Keratinocyte (primary cell): ENCODE measurements around the gene LSAMP.

ENCODE experiments used
- EZH2 ChIP-seq: IDR thresholded peaks from one replicate; pipeline ENCODE4 v1.6.1; 2012; ENCODE audit warnings: inconsistent platforms, mild to moderate bottlenecking, low read length, moderate library complexity
- TF ChIP-seq, protein P1 (sequence below), 3 experiments: IDR thresholded peaks in 1 of 3; conservative IDR thresholded peaks in 1 of 3; optimal IDR thresholded peaks in 1 of 3; 2 replicates in 2 of 3; 3 replicates in 1 of 3; pipeline versions ENCODE3 to v1.5.1; 2011; ENCODE audit warnings: low read length in 3 of 3, mild to moderate bottlenecking in 3 of 3, moderate library complexity in 2 of 3, control low read depth in 1 of 3, inconsistent platforms in 1 of 3; ENCODE audit not compliant: insufficient read depth in 2 of 3; ENCODE audit errors: extremely low read depth in 1 of 3

DNA sequence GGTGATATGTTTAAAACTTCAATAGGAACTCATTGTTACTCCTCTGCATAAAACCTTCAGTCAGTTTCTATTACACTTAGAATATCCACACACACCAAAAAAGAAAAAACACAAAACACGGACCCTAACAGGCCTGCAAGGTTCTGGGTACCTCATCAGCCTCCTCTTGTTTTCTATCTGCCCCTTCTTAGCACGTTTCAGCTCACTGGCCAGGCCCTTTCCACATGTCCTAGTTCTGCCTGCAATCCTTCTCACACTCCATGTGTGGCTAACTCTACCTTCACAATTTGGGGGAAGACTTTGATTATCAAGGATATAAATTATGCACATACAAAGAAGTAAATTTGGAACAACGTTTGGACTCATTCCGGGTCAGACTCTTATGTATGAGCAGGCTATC lies 376.3 kb downstream of the LSAMP start:
- TF ChIP-seq, protein P1, sequence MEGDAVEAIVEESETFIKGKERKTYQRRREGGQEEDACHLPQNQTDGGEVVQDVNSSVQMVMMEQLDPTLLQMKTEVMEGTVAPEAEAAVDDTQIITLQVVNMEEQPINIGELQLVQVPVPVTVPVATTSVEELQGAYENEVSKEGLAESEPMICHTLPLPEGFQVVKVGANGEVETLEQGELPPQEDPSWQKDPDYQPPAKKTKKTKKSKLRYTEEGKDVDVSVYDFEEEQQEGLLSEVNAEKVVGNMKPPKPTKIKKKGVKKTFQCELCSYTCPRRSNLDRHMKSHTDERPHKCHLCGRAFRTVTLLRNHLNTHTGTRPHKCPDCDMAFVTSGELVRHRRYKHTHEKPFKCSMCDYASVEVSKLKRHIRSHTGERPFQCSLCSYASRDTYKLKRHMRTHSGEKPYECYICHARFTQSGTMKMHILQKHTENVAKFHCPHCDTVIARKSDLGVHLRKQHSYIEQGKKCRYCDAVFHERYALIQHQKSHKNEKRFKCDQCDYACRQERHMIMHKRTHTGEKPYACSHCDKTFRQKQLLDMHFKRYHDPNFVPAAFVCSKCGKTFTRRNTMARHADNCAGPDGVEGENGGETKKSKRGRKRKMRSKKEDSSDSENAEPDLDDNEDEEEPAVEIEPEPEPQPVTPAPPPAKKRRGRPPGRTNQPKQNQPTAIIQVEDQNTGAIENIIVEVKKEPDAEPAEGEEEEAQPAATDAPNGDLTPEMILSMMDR (optimal IDR thresholded peaks at IDR 0.05 in 1 of 3, IDR thresholded peaks at IDR 0.05 in 1 of 3, conservative IDR thresholded peaks at IDR 0.05 in 1 of 3; ENCODE audit: extremely low read depth in 1 of 3, insufficient read depth in 2 of 3, low read length in 3 of 3) = no peak
- TF ChIP-seq EZH2 = no peak
